ENCODE measurements around the gene CEP43.

The CEP43 gene

DNA sequence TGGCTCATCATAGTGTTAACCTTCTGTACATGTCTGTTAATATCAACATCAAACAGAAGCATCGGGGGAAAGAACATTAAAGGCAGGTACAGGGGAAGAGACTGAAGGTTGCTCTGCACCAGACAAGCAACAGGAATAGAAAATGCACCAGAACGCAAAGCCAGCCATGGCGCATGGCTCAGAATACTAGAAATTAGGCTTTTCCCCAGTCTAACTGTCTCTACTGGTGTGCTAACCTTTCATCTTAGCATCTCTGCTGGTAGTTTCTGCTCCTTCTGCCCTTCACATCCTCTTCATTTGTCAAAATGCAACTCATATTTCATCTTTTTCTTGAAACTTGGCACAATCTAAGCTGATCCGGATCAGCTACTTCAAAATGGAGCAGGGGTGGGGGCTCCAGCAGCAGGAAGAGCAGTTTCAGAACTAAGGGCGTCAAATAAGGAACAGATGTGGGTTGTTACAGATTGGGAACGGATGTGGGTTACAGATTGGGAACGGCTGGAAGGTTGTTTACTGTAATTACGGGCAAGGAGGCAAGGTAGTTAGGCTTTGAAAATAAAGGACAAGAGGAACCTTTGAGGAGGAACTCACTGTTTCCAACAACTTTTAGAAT lies 29.7 kb upstream of the CEP43 start:
- DNase-seq (ENCODE audit: low read depth, low spot score), result no peak

DNA sequence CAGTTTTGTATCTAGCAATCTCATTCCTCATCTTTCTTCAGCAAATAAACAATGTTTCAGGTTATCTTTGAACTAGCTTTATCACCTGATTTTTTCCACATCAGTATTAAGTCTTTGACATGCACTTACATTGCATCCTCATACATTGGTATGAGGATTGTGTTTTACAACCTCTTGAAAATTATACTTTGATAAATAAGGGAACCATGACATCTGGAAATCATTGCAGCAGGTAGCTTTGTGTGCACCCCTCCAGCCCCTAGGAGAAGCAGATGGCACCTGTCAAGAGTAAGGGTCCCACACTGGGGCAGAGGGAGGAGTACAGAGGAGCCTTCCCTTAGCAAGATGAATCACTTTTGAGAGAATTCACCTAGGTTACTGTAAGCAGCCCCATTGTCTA lies 29.1 kb upstream of the CEP43 start:
- DNase-seq (ENCODE audit: low read depth, low spot score), result no peak

DNA sequence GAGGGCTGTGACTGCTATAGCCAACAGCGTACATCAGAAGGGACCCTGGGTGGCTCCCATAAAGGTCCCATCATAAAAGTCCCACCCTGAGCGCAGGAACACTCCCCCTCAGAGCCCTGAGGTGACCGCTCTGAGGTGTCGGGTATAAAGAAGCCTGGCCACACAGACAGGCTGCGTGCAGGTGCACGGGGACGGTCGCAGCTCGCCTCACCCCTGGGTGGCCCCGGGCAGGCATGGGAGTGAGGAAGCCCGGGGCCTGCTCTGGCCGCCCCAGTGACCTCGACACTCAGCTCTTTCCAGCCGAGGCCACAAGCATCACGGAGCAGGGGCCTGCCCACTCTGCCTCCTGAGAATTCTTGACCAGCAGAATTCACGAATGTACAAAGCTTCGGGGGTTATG lies 28.4 kb upstream of the CEP43 start:
- DNase-seq (ENCODE audit: low read depth, low spot score), result no peak

DNA sequence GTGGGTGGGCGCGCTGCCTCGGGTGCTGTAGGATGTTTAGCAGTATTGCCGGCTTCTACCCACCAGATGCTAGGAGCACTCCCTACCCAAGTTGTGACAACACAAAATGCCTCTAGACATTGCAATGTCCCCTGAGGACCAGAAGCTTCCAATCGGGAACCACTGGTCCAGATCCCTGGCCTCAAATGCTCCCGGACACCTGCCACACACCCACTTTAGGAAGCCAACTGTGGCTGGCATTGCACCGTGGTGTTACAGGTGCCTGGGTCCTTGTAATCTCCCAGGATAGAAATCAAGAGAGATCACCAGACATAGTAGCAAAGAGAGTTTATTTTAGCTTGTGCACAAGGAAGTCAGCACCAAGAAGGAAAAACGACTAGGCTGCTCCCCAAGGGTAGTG lies 27.9 kb upstream of the CEP43 start:
- no peak for DNase-seq (ENCODE audit: low read depth, low spot score)

DNA sequence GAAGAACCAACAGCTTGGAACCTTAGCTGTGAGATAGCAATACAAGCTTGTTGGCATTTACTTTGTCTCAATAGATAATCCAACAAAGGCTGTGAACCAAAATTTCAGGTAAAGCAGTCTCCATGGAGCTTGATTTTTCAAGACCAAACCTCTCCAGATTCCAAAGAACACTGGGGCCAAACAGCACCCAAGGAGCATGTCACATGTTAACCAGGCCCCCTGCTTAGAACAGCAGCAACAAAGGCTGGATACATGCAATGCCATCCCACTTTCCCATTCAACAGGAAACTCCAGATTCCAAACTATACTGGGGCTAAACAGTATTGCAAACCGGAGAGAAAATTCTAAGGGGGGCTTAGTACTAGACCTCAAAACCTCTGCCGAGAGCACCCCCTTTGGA lies 27.1 kb upstream of the CEP43 start:
- peak; percentile 20 for DNase-seq (ENCODE audit: low read depth, low spot score)

DNA sequence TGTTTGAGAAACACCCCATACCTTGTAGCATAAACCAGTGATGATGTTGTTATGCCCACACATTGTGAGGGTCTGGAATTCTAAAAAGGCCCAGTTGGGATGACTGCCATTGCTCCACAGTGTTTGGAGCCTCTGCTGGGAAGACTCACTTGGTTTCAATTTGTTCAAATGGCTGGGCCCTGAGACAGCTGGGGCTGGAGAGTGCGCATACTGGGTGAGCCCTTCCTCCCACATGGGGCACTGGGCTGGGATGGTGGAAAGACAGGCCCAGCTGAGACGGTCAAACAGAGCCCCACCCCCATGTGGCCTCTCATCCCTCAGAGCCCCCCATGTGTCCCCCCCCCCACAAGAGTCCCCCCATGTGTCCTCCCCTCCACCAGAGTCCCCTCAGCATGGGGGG lies 22.6 kb upstream of the CEP43 start:
- no peak for DNase-seq (ENCODE audit: low read depth, low spot score)

DNA sequence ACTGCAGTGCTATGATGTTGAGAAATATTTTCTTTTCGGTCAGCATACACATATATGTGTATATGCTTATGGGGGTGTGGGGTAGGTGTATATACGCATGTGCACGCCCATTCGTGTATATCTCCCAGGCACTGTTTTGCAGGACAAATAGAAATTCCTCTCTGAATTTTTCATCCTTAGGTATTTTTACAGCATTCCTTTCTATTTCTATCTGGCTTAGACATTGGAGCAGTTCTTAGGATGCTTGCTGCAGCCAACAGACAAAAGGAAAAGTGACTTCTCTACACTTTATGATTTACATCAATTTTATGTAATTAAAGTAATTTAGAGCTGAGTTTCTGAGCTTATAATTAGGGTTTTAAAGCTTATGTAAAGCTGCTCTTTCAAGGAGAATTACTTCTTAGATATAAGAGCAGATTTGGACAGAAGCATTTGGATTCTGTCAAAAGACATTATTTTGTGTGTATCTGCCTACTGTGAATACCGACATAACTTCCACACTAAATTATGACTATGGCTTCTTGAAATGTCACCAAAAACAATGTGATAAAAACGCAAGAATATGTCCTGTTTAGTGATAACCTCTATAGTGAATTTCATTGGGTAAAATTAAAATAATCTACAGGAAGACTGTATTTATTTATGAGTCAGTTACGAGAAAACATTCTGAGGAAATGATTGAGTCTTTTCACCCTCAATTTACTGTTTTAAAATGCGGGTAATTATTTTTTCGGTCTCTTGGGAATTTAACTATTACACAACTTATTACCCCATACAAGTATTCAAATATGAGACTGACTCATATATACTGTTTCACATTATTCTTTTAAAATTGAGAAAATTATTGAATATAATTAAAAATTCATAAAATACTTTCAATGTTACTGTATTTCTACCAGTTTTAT lies 21.3 kb upstream of the CEP43 start:
- DNase-seq (ENCODE audit: low read depth, low spot score), result no peak

DNA sequence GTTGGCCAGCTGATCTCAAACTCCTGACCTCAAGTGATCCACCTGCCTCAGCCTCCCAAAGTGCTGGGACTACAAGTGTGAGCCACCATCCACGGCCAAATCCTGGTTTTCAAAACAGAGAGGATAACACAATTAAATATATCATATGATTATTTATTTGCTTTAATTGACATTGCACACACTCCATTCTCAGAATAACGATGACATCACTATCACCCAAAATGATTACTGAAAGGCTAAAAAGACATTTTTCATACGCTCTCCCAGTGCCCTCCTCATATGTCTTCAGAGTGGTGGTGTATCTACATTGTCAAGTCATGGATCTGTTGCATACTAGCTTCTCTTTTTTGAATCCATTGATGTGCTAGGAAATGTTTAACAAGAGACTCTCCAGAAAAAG lies 18.5 kb upstream of the CEP43 start:
- no peak for DNase-seq (ENCODE audit: low read depth, low spot score)

DNA sequence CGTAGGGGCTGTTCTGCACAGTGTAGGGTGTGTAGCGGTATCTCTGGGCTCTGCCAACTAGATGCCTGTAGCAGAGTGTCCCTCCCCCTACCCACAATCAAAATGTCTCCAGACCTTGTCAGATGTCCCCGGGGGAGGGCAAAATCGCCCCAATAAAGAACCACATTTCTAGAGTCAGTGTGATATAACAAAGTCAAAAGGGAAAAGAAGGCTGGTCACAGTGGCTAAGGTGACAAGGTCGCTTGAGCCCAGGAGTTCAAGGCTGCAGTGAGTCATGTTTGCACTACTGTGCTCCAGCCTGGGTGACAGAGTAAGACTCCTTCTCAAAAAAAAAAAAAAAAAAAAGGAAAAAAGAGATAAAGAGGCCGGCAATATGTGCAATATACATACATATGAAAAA lies 11.7 kb upstream of the CEP43 start:
- no peak for DNase-seq (ENCODE audit: low read depth, low spot score)

DNA sequence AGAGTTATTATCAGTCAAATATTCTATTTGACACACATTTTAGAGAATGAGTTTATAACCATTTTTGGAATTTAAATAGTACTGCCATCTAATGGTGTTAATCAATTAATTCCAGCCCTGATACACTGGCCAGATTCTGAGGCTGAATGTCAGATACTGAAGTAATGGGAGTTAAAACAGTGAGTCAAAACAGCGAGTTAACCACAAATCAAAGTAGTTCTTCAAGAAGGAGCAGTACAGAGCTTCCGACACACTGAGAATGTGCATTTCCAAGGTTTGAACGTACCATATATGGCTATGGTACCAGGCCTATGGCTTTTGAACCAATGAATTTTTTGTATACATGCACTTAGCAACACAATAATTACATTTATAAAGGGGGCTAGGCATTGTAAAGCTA lies 11.3 kb upstream of the CEP43 start:
- no peak for DNase-seq (ENCODE audit: low read depth, low spot score)

DNA sequence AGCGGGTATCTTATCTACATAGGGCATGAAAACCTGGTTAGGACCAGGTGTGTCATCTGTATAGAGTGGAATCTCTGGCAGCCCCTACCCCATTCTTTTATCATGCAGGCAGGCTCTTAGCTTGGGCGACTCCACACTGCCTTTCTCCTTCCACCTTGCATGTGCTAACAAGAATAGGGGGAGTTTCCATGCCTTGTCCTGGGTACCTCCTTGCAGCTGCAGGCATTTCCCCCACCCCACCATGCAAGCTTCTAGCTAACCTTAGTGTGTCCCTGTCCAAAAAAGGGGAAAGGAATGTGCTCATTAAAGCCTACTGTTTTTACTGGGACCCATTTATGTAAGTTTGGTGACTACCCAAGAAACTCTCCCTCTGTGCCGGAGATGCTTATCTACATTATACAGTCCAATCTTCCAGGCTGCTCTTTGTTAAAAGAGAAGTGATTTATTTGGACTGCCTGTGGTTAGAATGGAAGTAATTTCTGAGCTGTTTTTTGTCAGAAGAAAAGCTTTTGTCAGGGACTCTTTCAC lies 10.5 kb upstream of the CEP43 start:
- peak; percentile 21 for DNase-seq (ENCODE audit: low read depth, low spot score)

DNA sequence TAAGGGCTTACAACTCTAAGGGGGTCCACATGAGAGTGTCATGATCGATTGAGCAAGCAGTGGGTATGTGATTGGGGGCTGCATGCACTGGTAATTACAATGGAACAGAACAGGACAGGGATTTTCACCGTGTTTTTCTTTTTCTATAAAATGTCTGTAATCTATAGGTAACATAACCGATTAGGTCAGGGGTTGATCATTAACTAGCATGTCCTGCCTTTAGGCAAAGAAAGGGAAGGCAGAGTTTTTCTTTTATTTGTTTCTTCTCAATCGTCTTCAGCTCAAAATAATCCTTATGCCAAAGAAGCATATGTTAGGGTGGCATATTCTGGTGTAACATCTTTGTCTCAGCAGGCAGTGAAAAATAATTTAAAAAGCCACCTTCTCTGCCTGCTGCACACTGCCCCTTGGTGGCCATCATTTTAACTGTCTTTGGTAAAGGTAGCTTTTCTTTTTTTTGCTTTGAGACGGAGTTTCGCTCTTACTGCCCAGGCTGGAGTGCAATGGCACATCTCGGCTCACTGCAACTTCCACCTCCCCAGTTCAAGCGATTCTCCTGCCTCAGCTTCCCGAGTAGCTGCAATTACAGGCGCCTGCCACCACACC lies 9.7 kb upstream of the CEP43 start:
- peak; percentile 58 for DNase-seq (ENCODE audit: low read depth, low spot score)

DNA sequence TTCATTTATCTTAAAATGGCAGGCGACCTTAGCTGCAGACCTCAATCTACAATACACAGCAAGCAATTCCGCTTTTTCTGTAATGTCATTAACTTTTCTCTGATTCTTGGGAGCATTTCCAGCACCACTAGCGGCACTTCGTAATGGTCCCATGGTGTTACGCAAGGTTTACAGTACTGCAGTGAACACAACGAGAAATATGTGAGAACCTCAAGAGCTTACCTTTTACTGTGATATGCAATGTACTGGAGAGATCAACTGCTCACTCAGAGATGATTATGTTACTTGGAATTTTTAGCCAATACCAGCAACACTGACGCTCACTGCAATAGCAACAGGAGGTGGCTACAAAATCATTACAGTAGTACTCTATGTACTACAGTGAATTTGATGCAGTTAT lies 2.8 kb upstream of the CEP43 start:
- DNase-seq (ENCODE audit: low read depth, low spot score), result no peak

DNA sequence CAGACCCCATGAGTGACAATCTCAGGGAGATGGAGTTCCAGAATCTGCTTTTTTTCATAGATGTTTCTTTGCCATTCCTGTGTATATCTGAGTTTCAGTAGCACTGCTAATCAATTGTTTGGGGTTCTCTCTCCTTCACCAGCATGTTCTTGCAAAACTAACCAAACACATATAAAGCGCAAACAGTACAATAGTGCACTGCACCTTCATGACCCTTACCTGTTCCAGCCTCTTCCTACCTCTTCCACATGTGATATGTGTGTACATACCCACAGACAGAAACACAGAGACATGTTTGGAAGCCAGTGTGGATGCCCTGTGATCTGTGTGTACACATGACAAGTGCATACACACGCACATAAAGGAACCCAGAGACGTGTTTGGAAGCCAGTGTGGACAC lies 1.8 kb upstream of the CEP43 start:
- no peak for DNase-seq (ENCODE audit: low read depth, low spot score)

DNA sequence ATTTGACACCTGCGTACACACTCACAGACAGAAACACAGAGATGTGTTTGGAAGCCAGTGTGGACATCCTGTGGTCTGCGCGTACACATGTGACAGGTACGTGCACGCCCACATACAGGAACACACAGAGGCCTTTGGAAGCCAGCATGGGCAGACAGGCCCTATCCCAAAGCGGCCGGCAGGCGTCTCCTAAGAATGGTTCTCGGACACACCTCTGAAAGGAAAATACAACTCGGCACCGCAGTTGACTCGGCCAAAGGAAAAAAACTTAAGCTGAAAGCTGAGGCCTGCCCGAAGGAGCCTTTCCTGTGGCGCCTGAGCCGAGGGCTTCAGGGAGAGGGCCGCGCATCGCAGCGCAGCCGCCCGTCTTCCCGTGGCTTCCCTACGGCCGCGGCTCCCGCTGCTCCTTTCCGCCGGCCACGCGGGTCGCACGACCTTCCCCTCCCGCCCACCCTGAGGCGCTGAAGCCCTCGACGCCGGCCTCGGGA lies 1.4 kb upstream of the CEP43 start:
- DNase-seq (ENCODE audit: low read depth, low spot score), result peak; percentile 87

DNA sequence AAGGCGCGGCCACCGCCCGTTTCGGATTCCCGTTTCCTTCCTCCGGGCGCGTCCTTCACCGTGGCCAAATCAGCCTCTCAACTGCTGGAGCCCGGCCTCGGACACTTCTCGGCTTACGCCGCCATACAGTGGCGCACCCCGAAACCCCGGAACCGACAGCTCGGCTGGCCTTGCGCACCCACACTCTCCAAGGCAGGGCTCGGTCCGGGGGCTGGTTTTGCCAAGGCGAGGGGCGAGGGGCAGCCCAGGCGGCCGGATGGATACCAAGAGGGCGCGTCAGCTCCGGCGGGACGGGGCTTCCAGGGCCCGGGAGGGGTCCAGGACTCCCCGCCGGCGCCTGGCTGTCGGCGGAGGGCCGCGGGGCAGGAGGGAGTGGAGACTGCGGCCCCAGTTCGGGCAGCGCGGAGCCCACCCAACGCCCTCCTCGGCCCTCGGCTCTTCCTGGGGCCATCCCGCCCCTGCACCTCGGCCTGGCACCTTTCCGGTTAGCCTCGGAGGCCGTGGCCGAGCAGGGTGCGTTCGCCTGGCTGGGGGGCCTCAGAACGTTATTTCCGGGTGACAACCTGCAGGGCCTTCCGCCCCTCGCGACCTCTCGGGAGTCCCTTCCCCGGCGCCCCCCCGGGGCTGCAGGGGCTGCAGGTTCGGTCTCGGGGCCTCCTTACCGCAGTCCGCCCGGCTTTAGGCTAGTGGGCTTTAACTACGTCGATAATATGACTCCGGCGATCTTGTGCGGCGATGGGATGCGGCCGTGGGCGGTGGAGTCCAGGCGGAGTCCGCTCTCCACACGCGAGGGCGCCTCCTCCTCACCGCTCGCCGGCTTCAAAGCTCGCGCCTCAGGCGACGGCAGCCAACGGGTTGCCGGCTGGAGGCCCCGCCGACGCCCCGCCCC lies 697 bp upstream of the CEP43 start:
- no peak for DNase-seq (ENCODE audit: low read depth, low spot score)

DNA sequence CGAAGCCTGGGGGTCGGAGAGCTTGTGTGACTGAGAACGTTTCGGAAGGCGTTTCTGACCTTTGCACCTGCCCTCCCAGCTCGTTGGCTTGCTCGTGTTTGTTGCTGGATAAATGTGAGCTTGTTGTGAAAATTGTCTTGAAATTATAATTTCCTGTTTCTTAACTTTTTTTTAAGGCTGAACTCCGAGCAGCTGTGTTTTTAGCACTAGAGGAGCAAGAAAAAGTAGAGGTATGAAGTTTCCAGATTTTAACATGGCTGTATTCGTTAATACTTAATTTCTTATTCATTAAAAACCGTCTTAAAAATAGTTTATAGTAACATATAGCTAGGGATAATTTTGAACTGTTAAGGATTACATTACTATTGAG lies 672 bp downstream of the CEP43 start:
- DNase-seq (ENCODE audit: low read depth, low spot score), result no peak

DNA sequence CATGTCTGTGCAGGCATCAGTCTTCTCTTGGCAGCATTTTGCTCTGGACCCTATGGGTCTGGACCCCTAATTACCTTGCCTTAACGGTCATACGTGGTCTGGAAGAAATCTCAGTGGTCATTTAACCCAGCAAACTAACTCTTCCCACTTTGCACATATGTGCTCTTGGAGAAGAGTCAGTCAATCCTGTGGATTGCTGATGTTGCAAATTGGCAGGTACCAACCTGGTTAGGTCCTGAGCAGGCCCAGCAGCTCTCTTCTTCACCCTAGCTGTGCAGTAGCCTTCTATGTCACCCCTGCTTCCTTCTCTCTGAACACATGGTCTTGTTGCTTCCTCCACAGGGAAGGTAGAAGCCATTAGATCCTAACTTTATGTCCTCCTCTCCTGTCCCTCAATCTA lies 1.6 kb downstream of the CEP43 start:
- no peak for DNase-seq (ENCODE audit: low read depth, low spot score)

DNA sequence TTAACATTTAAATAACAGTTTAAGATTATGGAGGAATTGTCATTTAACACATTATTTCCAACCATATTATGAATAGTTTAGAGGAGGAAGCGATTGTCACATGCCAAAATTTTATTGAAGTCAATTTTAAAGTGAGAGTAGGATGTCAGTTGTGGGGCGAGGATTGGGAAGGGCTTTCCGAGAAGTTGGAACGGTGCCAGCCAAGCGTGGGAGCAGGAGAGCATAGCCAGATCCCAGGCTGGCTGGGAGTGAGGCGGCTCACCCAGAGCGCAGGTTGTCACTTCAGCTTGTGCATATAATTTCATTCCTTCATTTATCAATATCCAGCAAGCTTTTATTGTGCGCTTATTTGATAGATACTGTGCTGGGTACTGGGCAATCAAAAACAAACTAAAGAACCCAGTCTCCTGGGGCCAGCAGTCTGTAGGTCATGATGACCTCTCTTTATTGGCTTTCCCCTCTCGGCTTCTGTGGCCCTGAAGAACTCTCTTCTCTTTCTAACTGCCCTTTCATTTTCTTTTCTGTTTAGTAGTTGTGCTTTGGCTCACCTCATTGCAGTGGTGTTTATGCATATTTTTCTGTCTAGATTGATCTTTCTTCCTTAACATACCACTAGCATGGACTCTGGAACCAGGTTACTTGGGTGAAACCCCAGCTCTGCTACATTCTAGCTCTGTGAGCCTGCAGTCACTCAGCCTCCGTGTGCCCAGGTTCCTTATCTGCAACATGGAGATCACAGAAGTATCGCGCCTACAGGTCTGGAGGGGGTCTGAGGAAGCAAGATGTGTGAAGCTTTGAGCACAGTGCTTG lies 6.4 kb downstream of the CEP43 start:
- DNase-seq (ENCODE audit: low read depth, low spot score), result no peak

DNA sequence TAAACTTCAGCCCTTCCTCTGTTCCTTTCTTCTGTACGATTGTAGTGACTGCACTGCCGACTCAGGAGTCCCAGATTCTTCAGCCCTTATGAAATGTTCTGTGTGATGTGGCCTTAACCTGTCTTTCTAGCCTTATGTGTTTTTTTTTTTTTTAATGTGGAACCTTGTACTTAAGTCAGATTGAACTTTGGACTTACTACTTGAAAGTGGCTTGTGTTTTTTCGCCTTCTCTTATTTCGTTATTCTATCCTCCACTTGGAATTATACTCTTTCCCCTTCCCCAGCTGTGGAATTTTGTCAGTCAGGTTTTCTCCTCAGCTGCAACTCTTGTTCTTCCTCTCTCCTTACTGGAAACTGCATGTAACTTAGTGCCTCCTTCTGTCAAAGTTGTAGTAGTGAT lies 8.8 kb downstream of the CEP43 start:
- DNase-seq (ENCODE audit: low read depth, low spot score), result no peak

DNA sequence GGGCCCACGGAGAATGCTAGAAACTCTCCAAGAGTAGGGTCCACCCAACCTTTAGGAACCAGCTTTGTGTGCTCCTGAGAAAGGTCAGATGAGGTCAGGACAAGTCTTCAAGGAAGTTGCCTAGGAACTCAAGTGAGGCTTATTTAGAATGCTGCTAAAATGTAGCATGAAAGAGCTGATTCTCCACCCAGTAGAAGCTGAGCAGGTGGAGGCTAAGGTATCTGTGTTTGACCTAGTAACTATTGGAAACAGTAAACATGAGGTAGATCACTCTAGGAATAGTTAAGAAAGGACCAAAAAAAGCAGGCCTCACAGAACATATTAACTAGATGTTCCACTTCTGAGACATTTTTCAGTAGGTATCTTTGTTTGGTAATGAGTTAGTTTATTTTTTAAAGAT lies 13.9 kb downstream of the CEP43 start:
- DNase-seq (ENCODE audit: low read depth, low spot score), result no peak

Data from ELF-1 (cell line).